SK-N-SH treated with all-trans-retinoic acid at 6 μM for 48 hours (cell line): ENCODE measurements around the gene DNASE1L3.

Experiments
- BACH2 ChIP-seq: fragments of 250-450 bp; sonication (Bioruptor Pico); IDR thresholded peaks from 2 replicates; pipeline ENCODE4 v1.9.0; 2021; ENCODE audit warnings: mild to moderate bottlenecking, borderline replicate concordance
- ESRRG ChIP-seq: fragments of 250-450 bp; sonication (Bioruptor Pico); IDR thresholded peaks from 2 replicates; pipeline ENCODE4 v1.6.1; 2021; ENCODE audit warnings: mild to moderate bottlenecking
- OSR1 ChIP-seq: fragments of 250-450 bp; sonication (Bioruptor Pico); IDR thresholded peaks from 2 replicates; pipeline ENCODE4 v1.8.0; 2022; ENCODE audit warnings: moderate library complexity, mild to moderate bottlenecking, inconsistent platforms
- PATZ1 ChIP-seq: fragments of 250-450 bp; sonication (Bioruptor Pico); IDR thresholded peaks from 2 replicates; pipeline ENCODE4 v1.8.0; 2020; ENCODE audit warnings: mild to moderate bottlenecking, moderate library complexity, borderline replicate concordance
- RARB ChIP-seq: fragments of 250-450 bp; sonication (Bioruptor Pico); IDR thresholded peaks from 2 replicates; pipeline ENCODE4 v1.8.0; 2021; ENCODE audit warnings: mild to moderate bottlenecking, moderate library complexity
- SNAI2 ChIP-seq: fragments of 250-450 bp; sonication (Bioruptor Pico); IDR thresholded peaks from 2 replicates; pipeline ENCODE4 v1.5.0; 2020; ENCODE audit warnings: mild to moderate bottlenecking, moderate library complexity
- TCF4 ChIP-seq: fragments of 250-450 bp; sonication (Bioruptor Pico); IDR thresholded peaks from 2 replicates; pipeline ENCODE4 v1.8.0; 2021; ENCODE audit warnings: mild to moderate bottlenecking, moderate library complexity, borderline replicate concordance
- TSHZ2 ChIP-seq: fragments of 250-450 bp; sonication (Bioruptor Pico); IDR thresholded peaks from 2 replicates; pipeline ENCODE4 v1.5.0; 2020; ENCODE audit warnings: mild to moderate bottlenecking, moderate library complexity
- ZC3H10 ChIP-seq: fragments of 250-450 bp; sonication (Bioruptor Pico); IDR thresholded peaks from 2 replicates; pipeline ENCODE4 v1.5.1; 2021; ENCODE audit warnings: mild to moderate bottlenecking, moderate library complexity
- ZFP3 ChIP-seq: fragments of 250-450 bp; sonication (Bioruptor Pico); IDR thresholded peaks from 2 replicates; pipeline ENCODE4 v1.5.0; 2020; ENCODE audit warnings: mild to moderate bottlenecking, moderate library complexity
- ZFP30 ChIP-seq: fragments of 450-650 bp; formaldehyde crosslinking; IDR thresholded peaks from 2 replicates; pipeline ENCODE4 v1.5.0; 2022; ENCODE audit warnings: mild to moderate bottlenecking, moderate library complexity
- ZNF8 ChIP-seq: fragments of 450-650 bp; formaldehyde crosslinking; IDR thresholded peaks from 2 replicates; pipeline ENCODE4 v1.5.0; 2020; ENCODE audit warnings: mild to moderate bottlenecking, moderate library complexity

GRCh38 chr3:58192069-58192468 lies 18.7 kb downstream of the DNASE1L3 start:
- TF ChIP-seq PATZ1 (no peak), ZFP30 (CRISPR knock-in tag) (no peak), TCF4 (CRISPR knock-in tag) (no peak), OSR1 (CRISPR knock-in tag) (no peak), ZNF8 (CRISPR knock-in tag) (no peak), ZC3H10 (CRISPR knock-in tag) (no peak), SNAI2 (CRISPR knock-in tag) (no peak), TSHZ2 (CRISPR knock-in tag) (no peak), ESRRG (CRISPR knock-in tag) (no peak), BACH2 (CRISPR knock-in tag) (no peak), RARB (CRISPR knock-in tag) (no peak), ZFP3 (no peak)
